NT2/D1 (cell line): ENCODE measurements around the gene TACC2.
"Not testable (repeated sequence)": the region's sequence is repeated elsewhere in the genome, so short reads cannot be mapped to it uniquely, and the experiment has no call there.

ENCODE experiments used
- DNase-seq: peaks from one replicate; pipeline ENCODE4 v3.0.0-alpha.2; 2011; ENCODE audit warnings: low read depth, low spot score
- H3K27me3 ChIP-seq: 2 replicates; pipeline ENCODE4 v1.6.0; 2011; ENCODE audit warnings: mild to moderate bottlenecking; ENCODE audit not compliant: insufficient read length, insufficient read depth
- H3K36me3 ChIP-seq: 2 replicates; pipeline ENCODE4 v1.6.1; 2011; ENCODE audit warnings: mild to moderate bottlenecking, low read length, mixed read lengths; ENCODE audit not compliant: insufficient read depth, insufficient read length
- H3K4me1 ChIP-seq: 2 replicates; pipeline ENCODE4 v1.5.1; 2011; ENCODE audit not compliant: insufficient read depth, insufficient read length
- H3K4me3 ChIP-seq: 2 replicates; pipeline ENCODE4 v1.5.1; 2011; ENCODE audit warnings: low read depth; ENCODE audit not compliant: insufficient read length
- H3K9ac ChIP-seq: 2 replicates; pipeline ENCODE4 v1.6.0; 2011; ENCODE audit warnings: low read depth; ENCODE audit not compliant: insufficient read length
- H3K9me3 ChIP-seq: 2 replicates; pipeline ENCODE4 v1.5.1; 2011; ENCODE audit warnings: mild to moderate bottlenecking, low read length; ENCODE audit not compliant: insufficient read depth
- SUZ12 ChIP-seq: IDR thresholded peaks from 2 replicates; pipeline ENCODE4 v1.6.1; 2011; ENCODE audit not compliant: insufficient read length, insufficient read depth; ENCODE audit errors: extremely low read depth
- YY1 ChIP-seq: IDR thresholded peaks from 2 replicates; pipeline ENCODE4 v1.6.1; 2011; ENCODE audit not compliant: insufficient read length, insufficient read depth
- ZNF274 ChIP-seq: IDR thresholded peaks from 2 replicates; pipeline ENCODE4 v1.6.1; 2011; ENCODE audit warnings: mild to moderate bottlenecking, low read depth, low read length

TACC2 gene

DNA sequence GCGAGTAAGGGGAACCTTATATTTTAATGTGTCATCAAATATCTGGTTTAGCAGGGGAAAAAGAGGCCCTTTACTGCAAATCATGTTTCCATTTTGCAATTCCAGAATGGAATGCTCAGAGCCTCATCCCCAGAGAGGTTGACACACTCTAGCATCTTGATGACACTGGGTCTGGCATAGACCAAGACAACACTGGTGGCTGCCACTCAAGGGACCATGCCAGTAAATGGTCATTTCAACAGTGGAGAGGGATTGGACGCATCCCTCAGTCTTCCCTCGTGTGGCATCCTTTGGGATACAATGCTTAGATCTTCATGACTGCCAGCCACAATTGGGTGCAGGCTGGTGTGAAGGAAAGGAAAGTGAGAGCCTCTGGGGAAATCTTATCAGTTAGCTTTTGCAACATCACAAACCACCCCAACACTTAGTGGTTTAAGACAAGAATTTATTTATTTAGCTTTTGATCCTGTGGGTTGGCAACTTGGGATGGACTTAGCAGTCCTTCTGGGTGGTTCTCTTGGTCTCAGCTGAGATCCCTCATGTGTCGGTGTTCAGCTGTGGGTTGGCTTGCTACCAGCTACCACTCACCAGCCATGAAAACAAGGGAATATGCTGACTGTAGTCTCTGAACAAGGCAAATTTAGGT, 21.6 kb downstream of the TACC2 start:
- TF ChIP-seq YY1 (no peak), ZNF274 (no peak), SUZ12 (no peak)
- no peak overlapping the region for H3K9ac ChIP-seq
- no peak for DNase-seq

DNA sequence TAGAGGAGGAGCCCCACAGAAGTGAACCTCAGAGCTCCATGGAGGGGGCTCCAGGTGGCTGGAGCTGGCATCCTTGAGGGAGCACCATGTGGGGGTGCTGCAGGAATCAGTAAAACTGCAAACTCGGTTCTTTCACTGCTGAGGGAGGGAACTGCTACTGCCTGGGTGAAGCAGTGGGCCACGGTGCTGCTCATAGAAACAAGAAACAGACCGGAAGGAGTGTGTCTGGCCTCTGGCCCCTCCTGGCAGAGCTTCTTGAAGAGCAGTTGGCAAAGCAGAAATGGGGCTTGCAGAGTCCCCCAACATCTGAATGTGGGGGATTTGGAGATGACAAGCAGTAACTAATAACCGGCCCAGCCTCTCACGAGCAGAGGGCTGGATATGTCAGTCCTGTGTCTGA, 23.8 kb downstream of the TACC2 start:
- Histone ChIP-seq H3K9me3 (no peaks in the 10 kb centered on the region), H3K36me3 (no peaks in the 10 kb centered on the region), H3K4me3 (no peak overlapping the region), H3K9ac (no peak overlapping the region), H3K27me3 (no peaks in the 10 kb centered on the region), H3K4me1 (no peaks in the 10 kb centered on the region)
- no peak for DNase-seq
- TF ChIP-seq YY1 = no peak

More for the DNA sequence above, 21.6 kb downstream of the TACC2 start:
- no peaks in the 10 kb centered on the region for H3K9me3 ChIP-seq
- no peak overlapping the region for H3K4me3 ChIP-seq
- no peaks in the 10 kb centered on the region for H3K4me1 ChIP-seq
- H3K27me3 ChIP-seq = no peaks in the 10 kb centered on the region
- no peaks in the 10 kb centered on the region for H3K36me3 ChIP-seq

DNA sequence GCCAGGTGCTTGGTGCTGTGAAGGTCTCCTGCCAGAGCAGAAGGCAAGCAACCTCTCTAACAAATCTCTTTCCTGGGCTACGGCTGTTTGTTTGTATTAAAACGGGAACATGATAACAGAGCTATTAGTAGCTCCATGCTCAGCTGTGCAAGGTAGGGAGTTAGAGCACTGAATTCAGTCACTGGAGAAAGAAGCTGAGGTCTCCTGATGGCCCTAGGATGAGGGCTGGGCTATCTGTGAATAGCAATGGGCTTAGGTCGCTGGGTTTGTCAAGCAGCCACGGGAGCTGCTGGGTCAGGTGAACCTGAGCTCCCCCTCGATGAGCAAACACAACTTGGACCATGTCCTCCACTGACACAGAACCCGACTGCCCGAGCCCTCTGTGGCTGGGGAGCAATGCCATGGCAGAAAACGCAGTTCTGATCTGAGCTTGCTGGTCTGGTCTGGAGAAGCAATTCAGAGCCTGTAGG, 24.4 kb downstream of the TACC2 start:
- Histone ChIP-seq H3K9me3 (no peaks in the 10 kb centered on the region), H3K4me1 (no peaks in the 10 kb centered on the region), H3K36me3 (no peaks in the 10 kb centered on the region), H3K9ac (no peak overlapping the region), H3K4me3 (no peak overlapping the region), H3K27me3 (no peaks in the 10 kb centered on the region)
- no peak for DNase-seq
- TF ChIP-seq ZNF274 (no peak), YY1 (no peak), SUZ12 (no peak)

DNA sequence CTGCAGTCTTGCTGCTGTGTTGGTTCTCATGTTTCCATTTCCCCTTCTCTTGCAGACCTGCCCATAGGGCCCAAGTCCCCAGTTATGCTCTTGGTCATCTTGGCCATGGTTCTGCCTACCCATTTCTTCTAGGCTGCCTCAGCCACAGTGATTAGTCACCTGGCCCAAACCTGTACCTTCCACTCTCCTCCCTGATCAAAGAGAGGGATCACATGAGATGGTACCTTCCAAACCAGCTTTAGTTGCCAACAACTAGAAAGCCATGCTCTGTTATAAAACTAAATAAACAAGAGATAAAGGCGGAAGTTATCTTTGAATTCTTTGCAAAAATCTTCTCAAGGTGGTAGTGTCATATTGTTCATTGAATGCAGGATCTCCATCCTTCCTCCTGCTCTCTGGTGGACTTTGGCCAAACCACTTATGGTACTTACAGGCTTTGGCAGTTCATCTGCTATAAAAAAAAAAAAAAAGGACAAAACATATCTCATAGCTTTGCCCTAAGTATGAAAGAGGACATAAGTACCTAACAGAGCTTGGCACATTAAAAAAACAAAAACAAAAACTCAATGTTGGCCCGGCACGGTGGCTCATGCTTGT, 25.8 kb downstream of the TACC2 start:
- H3K4me1 ChIP-seq = peaks cover 3% of the 10 kb centered on the region
- no peak overlapping the region for H3K9ac ChIP-seq
- no peak overlapping the region for H3K4me3 ChIP-seq
- H3K9me3 ChIP-seq = no peaks in the 10 kb centered on the region
- no peaks in the 10 kb centered on the region for H3K27me3 ChIP-seq
- H3K36me3 ChIP-seq = no peaks in the 10 kb centered on the region
- TF ChIP-seq YY1 (no peak), ZNF274 (no peak), SUZ12 (no peak)
- DNase-seq = no peak

DNA sequence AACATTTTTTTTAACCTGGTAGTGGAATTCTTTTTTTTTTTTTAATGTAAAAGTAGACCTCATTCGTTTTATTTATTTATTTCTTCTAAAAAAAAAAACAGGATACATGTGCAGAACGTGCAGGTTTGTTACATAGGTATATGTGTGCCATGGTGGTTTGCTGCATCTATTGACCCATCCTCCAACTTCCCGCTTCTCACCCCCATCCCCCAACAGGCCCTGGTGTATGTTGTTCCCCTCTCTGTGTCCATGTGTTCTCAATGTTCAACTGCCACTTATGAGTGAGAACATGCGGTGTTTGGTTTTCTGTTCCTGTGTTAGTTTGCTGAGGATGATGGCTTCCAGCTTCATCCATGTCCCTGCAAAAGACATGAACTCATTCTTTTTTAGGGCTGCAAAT, 29.0 kb downstream of the TACC2 start:
- H3K36me3 ChIP-seq, H3K9me3 ChIP-seq, H3K4me1 ChIP-seq, H3K4me3 ChIP-seq, H3K9ac ChIP-seq, DNase-seq, H3K27me3 ChIP-seq: not testable (repeated sequence)

DNA sequence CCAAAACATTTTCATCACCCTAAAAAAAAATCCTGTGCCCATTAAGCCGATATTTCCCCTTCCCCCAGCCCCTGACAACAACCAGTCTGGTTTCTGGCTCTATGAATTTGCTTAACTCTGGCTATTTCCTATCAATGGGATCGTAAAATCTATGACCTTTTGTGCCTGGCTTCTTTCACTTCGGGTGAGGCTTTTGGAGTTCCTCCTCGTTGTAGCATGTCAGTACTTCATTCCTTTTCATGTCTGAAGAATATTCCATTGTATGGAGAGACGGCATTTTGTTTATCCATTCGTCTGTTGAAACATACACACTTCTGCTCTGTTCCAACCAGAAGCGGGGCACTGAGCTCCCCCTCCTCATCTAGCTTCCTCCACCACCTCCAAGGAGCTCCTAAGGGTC, 29.5 kb downstream of the TACC2 start:
- Histone ChIP-seq H3K9me3 (no peaks in the 10 kb centered on the region), H3K36me3 (no peaks in the 10 kb centered on the region), H3K4me3 (no peak overlapping the region), H3K27me3 (no peaks in the 10 kb centered on the region), H3K9ac (no peak overlapping the region), H3K4me1 (peaks cover 3% of the 10 kb centered on the region)
- DNase-seq = no peak
- TF ChIP-seq SUZ12 (no peak), ZNF274 (no peak), YY1 (no peak)

DNA sequence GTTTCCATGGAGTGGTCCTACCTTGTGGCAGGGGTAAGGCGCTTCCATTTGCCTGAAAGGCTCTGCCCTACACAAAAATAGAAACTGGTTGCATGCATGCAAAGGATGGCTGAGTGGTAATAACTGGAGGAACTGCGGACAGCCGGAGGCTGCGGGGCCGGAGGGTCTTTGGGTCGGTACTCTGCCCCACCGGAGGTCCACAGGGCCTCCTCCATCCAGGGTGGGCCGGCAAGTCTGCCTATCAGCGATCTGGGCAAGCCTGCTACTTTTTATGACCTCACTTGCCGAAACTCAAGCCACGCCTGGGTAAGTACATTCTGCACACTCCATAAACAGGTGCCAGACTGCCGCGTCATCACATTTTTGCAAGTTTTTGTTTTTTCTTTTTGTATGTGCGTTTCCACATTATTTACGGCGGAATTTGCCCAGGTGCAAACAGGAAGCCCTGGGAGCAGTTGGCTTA, 30.0 kb downstream of the TACC2 start:
- Histone ChIP-seq H3K4me1 (peaks cover 3% of the 10 kb centered on the region), H3K9me3 (no peaks in the 10 kb centered on the region), H3K27me3 (no peaks in the 10 kb centered on the region), H3K36me3 (no peaks in the 10 kb centered on the region), H3K4me3 (no peak overlapping the region), H3K9ac (no peak overlapping the region)
- TF ChIP-seq ZNF274 = no peak
- no peak for TF ChIP-seq SUZ12
- TF ChIP-seq YY1 = no peak
- no peak for DNase-seq
